Uterus (tissue), 2 donors: ENCODE results near the gene DMP1.

ENCODE experiments used
- CTCF ChIP-seq, 4 experiments: fragments of 200-600 bp in 2 of 4; fragments of 450-650 bp in 2 of 4; sonication (generic) in 2 of 4; IDR thresholded peaks; one replicate each; pipeline ENCODE4 v1.5.1; 2016 to 2019; ENCODE audit warnings: antibody characterized with exemption in 4 of 4, mild to moderate bottlenecking in 2 of 4, moderate library complexity in 1 of 4
- POLR2A ChIP-seq, 2 donors: fragments of 450-650 bp; IDR thresholded peaks; one replicate each; pipeline ENCODE4 v1.6.1; 2016; ENCODE audit warnings: antibody characterized with exemption in 2 of 2, mild to moderate bottlenecking in 1 of 2, moderate library complexity in 1 of 2

- TF ChIP-seq CTCF (IDR thresholded peaks at IDR 0.05) (no peak), POLR2A (IDR thresholded peaks at IDR 0.05) (no peak)
Measured at GRCh38 chr4:87697272-87697671, 47.2 kb downstream of the DMP1 start.
